HCT116 (cell line): ENCODE measurements around the gene CORO2B. TPM values are rescaled to one million over a fixed set of nuclear protein-coding genes. Genes with fewer than 3 reads are reported as not detected.
A peak's percentile ranks its signal among the peaks of the same experiment; 100 is the strongest.

Experiments used
- ATAC-seq: fragments of 200-7000 bp; cut with Tn5 transposase; 2 replicates; pipeline ENCODE4 v1.9.1; 2020; ENCODE audit warnings: mild to moderate bottlenecking, moderate library complexity
- BruUV-seq: library from RNA; stranded (reverse); fragments of 400-500 nt; replicated peaks from 2 replicates; lab custom pipeline; 2021; lab: Mats Ljungman, UMichigan
- CTCF ChIA-PET: fragments of 300-600 bp; sonication (Branson Sonifier 250); formaldehyde crosslinking; loops from one replicate; lab custom pipeline; 2021; ENCODE audit warnings: antibody characterized with exemption; lab: Charles Lee
- POLR2A ChIA-PET: fragments of 300-600, 350-600 bp; sonication (Branson Sonifier 250); formaldehyde crosslinking; loops from one replicate; lab custom pipeline; 2021; ENCODE audit warnings: antibody characterized with exemption; lab: Charles Lee
- RAD21 ChIA-PET, 2 experiments: fragments of 300-600 bp; sonication (Branson Sonifier 250); formaldehyde crosslinking; loops; one replicate each; lab custom pipeline; 2023; ENCODE audit warnings: low total read pairs in 2 of 2; ENCODE audit not compliant: uncharacterized antibody in 2 of 2, unreplicated experiment in 2 of 2, low non-redundant PET in 1 of 2; lab: Charles Lee
- DNase-seq: peaks from one replicate; pipeline ENCODE4 v3.0.0-alpha.2; 2010; ENCODE audit warnings: low read depth, low spot score
- H2AFZ ChIP-seq: fragments of 200-600 bp; shearing (Covaris generic), sonication (generic); 2 replicates; pipeline ENCODE4 v1.6.1; 2017; ENCODE audit warnings: low read depth, mixed run types, mixed read lengths, antibody characterized with exemption, low read length; ENCODE audit not compliant: poor library complexity, severe bottlenecking
- H3K27ac ChIP-seq: 2 replicates; pipeline ENCODE4 v1.5.1; 2012; ENCODE audit warnings: low read depth, low read length
- H3K27me3 ChIP-seq: fragments of 200-600 bp; sonication (generic); 2 replicates; pipeline ENCODE4 v1.6.1; 2016; ENCODE audit warnings: mixed run types, low read length, mixed read lengths; ENCODE audit not compliant: insufficient read depth
- H3K36me3 ChIP-seq, 2 experiments: fragments of 200-500 bp in 1 of 2; fragments of 200-600 bp in 1 of 2; sonication (Bioruptor generic) in 1 of 2; sonication (generic) in 1 of 2; 2 replicates each; pipeline versions ENCODE4 v1.5.1 to v1.6.1; 2014 to 2016; ENCODE audit warnings: low read length in 2 of 2, inconsistent platforms in 1 of 2, mixed read lengths in 1 of 2, mixed run types in 1 of 2; ENCODE audit not compliant: insufficient read depth in 2 of 2, control insufficient read depth in 1 of 2
- H3K4me1 ChIP-seq, 2 experiments: fragments of 200-600 bp in 1 of 2; sonication (generic) in 1 of 2; 2 replicates each; pipeline versions ENCODE4 v1.5.1 to v1.6.1; 2012 to 2017; ENCODE audit warnings: low read length in 2 of 2, inconsistent platforms in 1 of 2, mild to moderate bottlenecking in 1 of 2, mixed read lengths in 1 of 2, mixed run types in 1 of 2, moderate library complexity in 1 of 2; ENCODE audit not compliant: insufficient read depth in 2 of 2, control insufficient read depth in 1 of 2
- H3K4me2 ChIP-seq: fragments of 200-600 bp; sonication (generic); 2 replicates; pipeline ENCODE4 v1.6.1; 2017; ENCODE audit warnings: mixed run types, low read length, mixed read lengths
- H3K4me3 ChIP-seq, 2 experiments: fragments of 200-600 bp in 1 of 2; sonication (generic) in 1 of 2; replicated peaks in 1 of 2; 2 replicates each; pipeline ENCODE4 v1.5.1; 2011 to 2016; ENCODE audit warnings: low read length in 2 of 2, control low read depth in 1 of 2, low read depth in 1 of 2, mild to moderate bottlenecking in 1 of 2, mixed read lengths in 1 of 2, mixed run types in 1 of 2
- H3K79me2 ChIP-seq: fragments of 200-600 bp; sonication (generic); 2 replicates; pipeline ENCODE4 v1.6.1; 2017; ENCODE audit warnings: mild to moderate bottlenecking, mixed run types, low read length, moderate library complexity, mixed read lengths; ENCODE audit not compliant: insufficient read depth
- H3K9ac ChIP-seq: fragments of 200-600 bp; sonication (generic); 2 replicates; pipeline ENCODE4 v1.6.1; 2016; ENCODE audit warnings: low read length, mixed read lengths
- H3K9me2 ChIP-seq: fragments of 200-600 bp; sonication (generic), shearing (Covaris generic); 2 replicates; pipeline ENCODE4 v1.6.1; 2017; ENCODE audit warnings: mixed run types, mild to moderate bottlenecking, moderate library complexity; ENCODE audit not compliant: insufficient read depth
- H3K9me3 ChIP-seq, 2 experiments: fragments of 200-500 bp in 1 of 2; fragments of 200-600 bp in 1 of 2; sonication (Bioruptor generic) in 1 of 2; sonication (generic) in 1 of 2; 2 replicates each; pipeline ENCODE4 v1.6.1; 2014 to 2017; ENCODE audit warnings: low read length in 2 of 2, mixed read lengths in 2 of 2, inconsistent platforms in 1 of 2, low read depth in 1 of 2, mild to moderate bottlenecking in 1 of 2, mixed run types in 1 of 2, moderate library complexity in 1 of 2; ENCODE audit not compliant: control insufficient read depth in 1 of 2, insufficient read depth in 1 of 2
- H4K20me1 ChIP-seq: fragments of 200-600 bp; sonication (generic), shearing (Covaris generic); 2 replicates; pipeline ENCODE4 v1.6.1; 2017; ENCODE audit warnings: mixed run types, mild to moderate bottlenecking, moderate library complexity; ENCODE audit not compliant: insufficient read depth
- CBX3 ChIP-seq: IDR thresholded peaks from 2 replicates; pipeline ENCODE4 v1.6.1; 2012; ENCODE audit warnings: low read depth
- RAD21 ChIP-seq: IDR thresholded peaks from 2 replicates; pipeline ENCODE4 v1.6.1; 2012; ENCODE audit warnings: low read depth, mild to moderate bottlenecking
- SP1 ChIP-seq: IDR thresholded peaks from 2 replicates; pipeline ENCODE4 v1.6.1; 2012; ENCODE audit warnings: low read depth
- intact Hi-C: fragments of 100-400 bp; cut with micrococcal nuclease; formaldehyde crosslinking; loops from 2 replicates; pipeline ENCODE4 v1.10.0; 2022
- total RNA-seq: library from RNA; stranded (reverse); gene quantifications from one replicate; pipeline ENCODE4 v1.2.1, GENCODE V29; 2021; ENCODE audit not compliant: unreplicated experiment
- TF ChIP-seq, protein P1 (sequence below), 3 experiments: fragments of 200-600 bp in 1 of 3; sonication (generic) in 1 of 3; IDR thresholded peaks in 2 of 3; conservative IDR thresholded peaks in 1 of 3; 2 replicates each; pipeline ENCODE4 v1.5.1; 2012 to 2017; ENCODE audit warnings: low read depth in 2 of 3, low read length in 2 of 3, antibody characterized with exemption in 1 of 3, borderline replicate concordance in 1 of 3, control low read depth in 1 of 3, mild to moderate bottlenecking in 1 of 3, mixed read lengths in 1 of 3, mixed run types in 1 of 3, moderate library complexity in 1 of 3; ENCODE audit not compliant: insufficient read depth in 1 of 3

CORO2B gene
- total RNA-seq, 1 experiment from 2014 or later = 2.8 TPM

DNA sequence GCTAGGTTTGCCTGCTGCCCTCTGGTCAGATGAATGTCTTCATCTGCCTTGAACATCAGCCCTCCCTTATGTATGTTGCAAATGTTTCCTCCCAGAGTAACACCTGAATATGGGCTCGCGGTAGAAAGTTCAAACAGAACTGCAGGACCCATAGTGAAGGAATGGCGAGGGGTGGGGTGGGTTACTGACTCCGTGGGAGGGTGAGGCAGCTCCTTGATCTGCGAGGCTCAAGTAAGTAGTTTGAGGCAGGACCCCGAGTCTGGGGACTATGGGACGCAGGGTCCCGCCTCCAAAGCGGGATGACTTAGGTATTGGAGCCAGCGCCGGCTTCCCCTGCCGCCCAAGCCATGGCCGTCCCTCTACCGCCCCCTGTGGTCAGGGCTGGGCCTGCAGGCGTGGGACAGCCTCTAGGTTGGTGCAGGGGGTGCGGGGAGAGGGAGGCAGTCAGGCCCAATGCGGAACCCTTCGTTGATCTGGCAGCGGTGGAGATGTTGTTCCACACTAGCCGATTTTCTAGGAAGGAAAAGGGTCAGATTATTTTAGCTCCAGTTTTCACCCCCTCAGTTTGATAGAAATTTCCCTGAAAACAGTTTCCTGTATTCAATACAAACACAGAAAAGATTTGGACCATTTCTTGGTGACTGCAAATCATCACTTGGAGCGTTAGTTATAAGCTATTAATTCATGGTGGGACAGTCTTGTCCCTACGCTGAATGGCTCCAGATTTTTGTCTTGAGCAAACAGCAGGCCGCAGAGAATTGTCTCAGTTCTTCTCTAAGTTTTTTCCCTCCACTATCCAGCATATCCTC is 72.3 kb downstream of the CORO2B start:
- no peaks in the 10 kb centered on the region for H3K36me3 ChIP-seq
- H3K4me1 ChIP-seq = peaks cover 2 to 10% of the 10 kb centered on the region in 2 experiments; a peak in 2 of 4 replicates
- no peak overlapping the region for H3K9ac ChIP-seq
- intact Hi-C loops = loop anchor here (1.0 kb wide), 1 partner anchor 92 kb away; no protein-coding TSS in a partner anchor
- no peaks in the 10 kb centered on the region for H3K9me2 ChIP-seq
- H3K4me2 ChIP-seq = peak overlapping the region; percentile 41
- H3K27ac ChIP-seq = no peak overlapping the region
- no peaks in the 10 kb centered on the region for H3K27me3 ChIP-seq
- no peaks in the 10 kb centered on the region for H4K20me1 ChIP-seq
- RAD21 ChIA-PET = no interaction called here
- no peaks in the 10 kb centered on the region for H3K79me2 ChIP-seq
- no peaks in the 10 kb centered on the region for H3K9me3 ChIP-seq
- BruUV-seq = no TSS peak
- peak; percentile 100 for ATAC-seq
- H3K4me3 ChIP-seq = 0 out of 4 replicates have a peak overlapping the region, but pooled peaks of 1 of the 2 experiments have one; percentile 4
- POLR2A ChIA-PET = no interaction called here
- CTCF ChIA-PET = interaction anchor here (0.6 to 1.4 kb wide), 6 partner anchors 12 to 274 kb away, joined by 3 to 4 read pairs (median 4); no protein-coding TSS in a partner anchor
- TF ChIP-seq SP1 (no peak), RAD21 (peak; percentile 77), CBX3 (0 out of 2 replicates have a peak, but pooled peaks have one; percentile 48)
- TF ChIP-seq, protein P1, sequence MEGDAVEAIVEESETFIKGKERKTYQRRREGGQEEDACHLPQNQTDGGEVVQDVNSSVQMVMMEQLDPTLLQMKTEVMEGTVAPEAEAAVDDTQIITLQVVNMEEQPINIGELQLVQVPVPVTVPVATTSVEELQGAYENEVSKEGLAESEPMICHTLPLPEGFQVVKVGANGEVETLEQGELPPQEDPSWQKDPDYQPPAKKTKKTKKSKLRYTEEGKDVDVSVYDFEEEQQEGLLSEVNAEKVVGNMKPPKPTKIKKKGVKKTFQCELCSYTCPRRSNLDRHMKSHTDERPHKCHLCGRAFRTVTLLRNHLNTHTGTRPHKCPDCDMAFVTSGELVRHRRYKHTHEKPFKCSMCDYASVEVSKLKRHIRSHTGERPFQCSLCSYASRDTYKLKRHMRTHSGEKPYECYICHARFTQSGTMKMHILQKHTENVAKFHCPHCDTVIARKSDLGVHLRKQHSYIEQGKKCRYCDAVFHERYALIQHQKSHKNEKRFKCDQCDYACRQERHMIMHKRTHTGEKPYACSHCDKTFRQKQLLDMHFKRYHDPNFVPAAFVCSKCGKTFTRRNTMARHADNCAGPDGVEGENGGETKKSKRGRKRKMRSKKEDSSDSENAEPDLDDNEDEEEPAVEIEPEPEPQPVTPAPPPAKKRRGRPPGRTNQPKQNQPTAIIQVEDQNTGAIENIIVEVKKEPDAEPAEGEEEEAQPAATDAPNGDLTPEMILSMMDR (IDR thresholded peaks at IDR 0.05 in 2 of 3, conservative IDR thresholded peaks at IDR 0.05 in 1 of 3; ENCODE audit: borderline replicate concordance in 1 of 3, insufficient read depth in 1 of 3, low read depth in 2 of 3, low read length in 2 of 3) = peak; percentile 74 to 99 (median 93)
- peak; percentile 51 for DNase-seq
- peak overlapping the region; percentile 76 for H2AFZ ChIP-seq
